Spleen (tissue), 11 donors: ENCODE measurements around the gene TIMP1. TPM values are rescaled to one million over a fixed set of nuclear protein-coding genes. Genes with fewer than 3 reads are reported as not detected.

Experiments
- DNase-seq: peaks from one replicate; pipeline ENCODE4 v3.0.0-alpha.2; 2020
- H3K27ac ChIP-seq, 8 donors: fragments of 200-600 bp; sonication (generic) in 7 of 8; 1 replicate in 4 of 8; 2 replicates in 4 of 8; pipeline versions ENCODE4 v1.5.0 to v1.8.0; 2016 to 2021; ENCODE audit warnings: inconsistent platforms in 4 of 8, mild to moderate bottlenecking in 4 of 8, moderate library complexity in 1 of 8
- H3K27me3 ChIP-seq, 7 donors: fragments of 200-600 bp; sonication (generic) in 6 of 7; replicated peaks in 1 of 7; 1 replicate in 4 of 7; 2 replicates in 3 of 7; pipeline versions ENCODE4 v1.5.0 to v1.8.0; 2016 to 2021; ENCODE audit warnings: inconsistent platforms in 3 of 7, mild to moderate bottlenecking in 1 of 7
- H3K36me3 ChIP-seq, 6 donors: fragments of 200-600 bp; sonication (generic) in 5 of 6; 1 replicate in 4 of 6; 2 replicates in 2 of 6; pipeline versions ENCODE4 v1.5.0 to v1.8.0; 2016 to 2021; ENCODE audit warnings: inconsistent platforms in 2 of 6
- H3K4me1 ChIP-seq, 6 donors: fragments of 200-600 bp; sonication (generic) in 5 of 6; 1 replicate in 3 of 6; 2 replicates in 3 of 6; pipeline versions ENCODE4 v1.5.0 to v1.8.0; 2016 to 2021; ENCODE audit warnings: inconsistent platforms in 3 of 6
- H3K4me3 ChIP-seq, 8 donors: fragments of 200-600 bp; sonication (generic) in 7 of 8; 1 replicate in 4 of 8; 2 replicates in 4 of 8; pipeline versions ENCODE4 v1.5.0 to v1.8.0; 2016 to 2021; ENCODE audit warnings: inconsistent platforms in 4 of 8, mild to moderate bottlenecking in 4 of 8, moderate library complexity in 2 of 8
- H3K9me3 ChIP-seq, 8 donors: fragments of 200-600 bp; sonication (generic) in 7 of 8; 1 replicate in 4 of 8; 2 replicates in 4 of 8; pipeline versions ENCODE4 v1.5.0 to v1.8.0; 2016 to 2021; ENCODE audit warnings: inconsistent platforms in 4 of 8
- CTCF ChIP-seq, 11 experiments: fragments of 200-600 bp in 7 of 11; fragments of 450-650 bp in 4 of 11; sonication (generic) in 4 of 11; IDR thresholded peaks in 8 of 11; conservative IDR thresholded peaks in 3 of 11; 1 replicate in 7 of 11; 2 replicates in 4 of 11; pipeline versions ENCODE4 v1.4.0 to v1.8.0; 2016 to 2021; ENCODE audit warnings: antibody characterized with exemption in 11 of 11, inconsistent platforms in 4 of 11, mild to moderate bottlenecking in 1 of 11
- POLR2A ChIP-seq, 3 donors: fragments of 450-650 bp; IDR thresholded peaks; one replicate each; pipeline ENCODE4 v1.5.1; 2017; ENCODE audit warnings: antibody characterized with exemption in 3 of 3, mild to moderate bottlenecking in 1 of 3
- POLR2AphosphoS5 ChIP-seq, 3 donors: sonication (generic); formaldehyde crosslinking; IDR thresholded peaks; one replicate each; pipeline ENCODE4 v1.5.1; 2017; ENCODE audit warnings: antibody characterized with exemption in 3 of 3
- WGBS, 5 donors: extraction: QIAGEN DNeasy Blood & Tissue Kit in 3 of 5; methylation state at CpG; one replicate each; pipeline versions ENCODE4 v1.1.5 to v1.1.7; 2013 to 2018; 5-methylcytosine and 5-hydroxymethylcytosine counted together
- intact Hi-C: fragments of 100-400 bp; cut with DNase I; formaldehyde crosslinking; loops from one replicate; pipeline ENCODE4 v1.15.0; 2023; ENCODE audit warnings: low total_unique reads
- microRNA-seq, 3 donors: library from miRNA; unstranded; fragments of <30 nt; microRNA quantifications; one replicate each; pipeline versions ENCODE4 to v1.1.0, GENCODE V29; 2019 to 2020
- polyA plus RNA-seq, 3 donors: library from polyadenylated mRNA; stranded (reverse); fragments of 200-250 nt; gene quantifications; one replicate each; pipeline ENCODE4 v1.2.1, GENCODE V29; 2013
- small RNA-seq, 4 donors: library from RNA; depleted of rRNA; stranded (forward); fragments of <200 nt; gene quantifications; one replicate each; pipeline ENCODE3, GENCODE V24; 2016
- total RNA-seq, 7 donors: library from RNA; depleted of rRNA in 3 of 7; stranded (reverse); fragments of >200 nt in 3 of 7; fragmentation: NEBNext Ultra II Directional in 4 of 7; extraction: Animal tissue kit (Norgen Biotek cat#: 25700) in 4 of 7; gene quantifications; one replicate each; pipeline versions ENCODE4 v1.1.0 to v1.2.1, GENCODE V29; 2016 to 2021
- donor health status: healthy with polysubstance abuse.
- donor health status: DM: no; HTN: no; CAD: no; lungs with moderate emphysema.
- donor health status: DM: no; HTN: no; CAD: no.
- donor health status: Bipolar disorder and iron deficiency.
- donor health status: healthy.
- donor health status: DM: no; HTN: no; CAD: no.
- donor health status: DM: yes; HTN: yes; CAD: no.

Gene TIMP1
- total and polyA plus RNA-seq, 10 donors: 86.8 to 293 (median 184) TPM

DNA sequence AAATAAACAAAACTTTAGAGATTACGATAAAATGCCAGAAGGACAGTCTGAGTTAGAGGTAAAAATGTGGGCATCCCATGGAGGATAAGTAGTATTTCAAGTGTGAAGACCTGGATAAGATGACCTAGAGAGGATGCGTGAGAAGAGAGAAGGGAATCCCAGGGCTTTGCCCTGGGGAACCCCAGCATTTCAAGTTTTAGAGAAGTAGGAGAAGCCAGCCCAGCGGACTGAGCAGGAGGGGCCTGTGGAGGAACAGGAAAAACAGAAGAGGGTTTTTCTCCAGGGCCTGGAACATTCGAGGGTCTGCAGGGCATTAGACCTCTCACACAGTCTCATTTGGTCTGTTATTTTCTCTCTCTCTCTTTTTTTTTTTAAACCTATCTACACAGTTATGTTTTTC is 50.4 kb downstream of the TIMP1 start:
- Histone ChIP-seq H3K9me3 (no peaks in the 10 kb centered on the region), H3K36me3 (peaks cover 0 to 39% (median 5%) of the 10 kb centered on the region in 6 donors), H3K27me3 (no peaks in the 10 kb centered on the region), H3K4me3 (no peak overlapping the region), H3K27ac (peak overlapping the region in 4 of 8 donors; percentile 25 to 92 (median 55)), H3K4me1 (peaks cover 0 to 63% (median 8%) of the 10 kb centered on the region in 6 donors)
- TF ChIP-seq CTCF (IDR thresholded peaks at IDR 0.05 in 8 of 11, conservative IDR thresholded peaks at IDR 0.05 in 3 of 11): no peak
- TF ChIP-seq POLR2A (IDR thresholded peaks at IDR 0.05): no peak
- TF ChIP-seq POLR2AphosphoS5 (IDR thresholded peaks at IDR 0.05): no peak
- 38 to 60% (median 49%) methylated on average over 4 of the region's 4 CpGs for WGBS, 5 donors
- intact Hi-C loops: no loop called here
- no peak for DNase-seq

- 70 to 75% (median 72%) methylated on average over 14 of the region's 14 CpGs for WGBS, 5 donors
- Histone ChIP-seq H3K27ac (peak overlapping the region in 5 of 8 donors; percentile 2 to 92 (median 51)), H3K27me3 (no peaks in the 10 kb centered on the region), H3K4me3 (no peak overlapping the region), H3K9me3 (no peaks in the 10 kb centered on the region), H3K4me1 (peaks cover 0 to 60% (median 8%) of the 10 kb centered on the region in 6 donors), H3K36me3 (peaks cover 0 to 47% (median 12%) of the 10 kb centered on the region in 6 donors)
- intact Hi-C loops: no loop called here
- no peak for DNase-seq
- TF ChIP-seq POLR2A (IDR thresholded peaks at IDR 0.05) (no peak), POLR2AphosphoS5 (IDR thresholded peaks at IDR 0.05) (peak in 1 of 3 donors; percentile 26), CTCF (IDR thresholded peaks at IDR 0.05 in 8 of 11, conservative IDR thresholded peaks at IDR 0.05 in 3 of 11) (no peak)
These were observed 51.7 kb downstream of the TIMP1 start for GRCh38 chrX:47633689-47634590.

DNA sequence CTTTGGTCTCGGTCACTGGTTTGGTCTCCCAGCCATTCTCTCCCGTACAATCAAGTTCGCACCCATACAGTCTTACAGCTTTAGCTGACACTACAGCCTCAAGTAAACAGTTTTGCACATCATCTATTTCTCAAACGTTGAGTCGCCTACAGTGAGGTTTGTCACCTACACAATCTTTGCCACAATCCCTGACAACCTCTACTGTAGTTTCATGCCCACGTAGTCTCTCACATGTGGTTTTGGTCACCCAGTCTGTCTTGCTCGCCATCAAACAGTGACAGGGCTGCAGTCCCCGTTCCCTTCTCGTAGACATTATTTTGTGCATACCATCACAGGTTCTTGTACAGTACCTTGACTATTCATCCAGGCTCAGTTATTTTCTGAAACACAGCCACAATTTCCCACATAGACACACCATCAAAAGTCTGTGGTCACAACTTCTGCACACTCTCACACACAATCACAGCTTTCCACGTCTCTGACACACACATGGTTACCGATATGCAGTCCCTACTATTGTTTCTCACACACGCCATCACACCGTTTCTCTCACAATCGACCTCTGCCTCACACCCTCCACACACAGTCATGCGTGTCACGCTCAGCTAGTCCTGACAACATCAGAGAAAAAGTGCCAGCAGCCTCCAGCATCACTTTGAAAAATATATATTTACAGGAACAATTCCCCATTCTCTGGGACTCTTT is 52.8 kb downstream of the TIMP1 start:
- Histone ChIP-seq H3K27ac (peak overlapping the region in 4 of 8 donors; percentile 25 to 92 (median 55)), H3K4me1 (peaks cover 0 to 52% (median 3%) of the 10 kb centered on the region in 6 donors), H3K4me3 (no peak overlapping the region), H3K9me3 (peaks cover 0 to 8% (median 0%) of the 10 kb centered on the region in 8 donors), H3K27me3 (no peaks in the 10 kb centered on the region), H3K36me3 (peaks cover 0 to 57% (median 20%) of the 10 kb centered on the region in 6 donors)
- 74 to 83% (median 77%) methylated on average over 16 of the region's 16 CpGs for WGBS, 5 donors
- intact Hi-C loops: no loop called here
- TF ChIP-seq CTCF (IDR thresholded peaks at IDR 0.05 in 8 of 11, conservative IDR thresholded peaks at IDR 0.05 in 3 of 11): no peak
- TF ChIP-seq POLR2AphosphoS5 (IDR thresholded peaks at IDR 0.05): no peak
- no peak for TF ChIP-seq POLR2A (IDR thresholded peaks at IDR 0.05)
- no peak for DNase-seq

Small RNA genes lying within 50 kb of the gene (microRNA-seq; reads per million reads assigned to microRNA genes)
- gene MIR4769: 0 reads per million in 3 donors

Small RNA genes lying within 50 kb of the gene (small RNA-seq; reads per million reads assigned to genes)
- 0 to 0.07 (median 0) reads per million in 4 donors for gene MIR4769

Other genes starting within 250 kb of the TIMP1 start
- 1 to 10 TPM in 1 of 7 donors, under 1 TPM in 6; 0.40 to 1.6 (median 0.49) TPM for gene ZNF157, start 211.9 kb upstream of the TIMP1 start, total RNA-seq
- gene ZNF157, start 211.9 kb upstream of the TIMP1 start, polyA plus RNA-seq: under 1 TPM; 0.16 to 0.33 (median 0.20) TPM
- 10 to 100 TPM; 10.6 to 17.0 (median 13.5) TPM for gene ZNF41, start 99.2 kb upstream of the TIMP1 start, total RNA-seq
- gene ZNF41, start 99.2 kb upstream of the TIMP1 start, polyA plus RNA-seq: 1 to 10 TPM; 2.4 to 3.6 (median 3.2) TPM
- gene ARAF, start 21.2 kb upstream of the TIMP1 start, total RNA-seq: 10 to 100 TPM; 54.9 to 88.8 (median 76.9) TPM
- gene ARAF, start 21.2 kb upstream of the TIMP1 start, polyA plus RNA-seq: 10 to 100 TPM; 32.9 to 97.4 (median 81.6) TPM
- gene SYN1, start 37.4 kb downstream of the TIMP1 start, total RNA-seq: 1 to 10 TPM in 1 of 7 donors, under 1 TPM in 6; 0.23 to 1.2 (median 0.60) TPM
- under 1 TPM; 0.10 to 0.68 (median 0.61) TPM for gene SYN1, start 37.4 kb downstream of the TIMP1 start, polyA plus RNA-seq
- 100 to 1,000 TPM in 6 of 7 donors, 10 to 100 TPM in 1; 98.2 to 180 (median 117) TPM for gene CFP, start 47.5 kb downstream of the TIMP1 start, total RNA-seq
- 10 to 100 TPM; 25.3 to 85.8 (median 57.5) TPM for gene CFP, start 47.5 kb downstream of the TIMP1 start, polyA plus RNA-seq
- 10 to 100 TPM; 25.5 to 50.0 (median 31.1) TPM for gene ELK1, start 68.1 kb downstream of the TIMP1 start, total RNA-seq
- gene ELK1, start 68.1 kb downstream of the TIMP1 start, polyA plus RNA-seq: 10 to 100 TPM; 10.3 to 23.0 (median 14.5) TPM
- gene UXT, start 76.7 kb downstream of the TIMP1 start, total RNA-seq: 100 to 1,000 TPM in 5 of 7 donors, 10 to 100 TPM in 2; 83.0 to 133 (median 107) TPM
- 100 to 1,000 TPM; 201 to 274 (median 237) TPM for gene UXT, start 76.7 kb downstream of the TIMP1 start, polyA plus RNA-seq